PC-3 (cell line): ENCODE results near the gene PCDH9.

Experiments
- EZH2phosphoT487 ChIP-seq: fragments of 300-600 bp; sonication (generic); IDR thresholded peaks from 2 replicates; pipeline ENCODE4 v1.6.1; 2018; ENCODE audit warnings: mild to moderate bottlenecking, antibody characterized with exemption, low read length, borderline replicate concordance
- TF ChIP-seq, protein P1 (sequence below): fragments of 300-600 bp; sonication (generic); conservative IDR thresholded peaks from 2 replicates; pipeline ENCODE4 v1.5.1; 2017; ENCODE audit warnings: antibody characterized with exemption, low read depth, mild to moderate bottlenecking, low read length

DNA sequence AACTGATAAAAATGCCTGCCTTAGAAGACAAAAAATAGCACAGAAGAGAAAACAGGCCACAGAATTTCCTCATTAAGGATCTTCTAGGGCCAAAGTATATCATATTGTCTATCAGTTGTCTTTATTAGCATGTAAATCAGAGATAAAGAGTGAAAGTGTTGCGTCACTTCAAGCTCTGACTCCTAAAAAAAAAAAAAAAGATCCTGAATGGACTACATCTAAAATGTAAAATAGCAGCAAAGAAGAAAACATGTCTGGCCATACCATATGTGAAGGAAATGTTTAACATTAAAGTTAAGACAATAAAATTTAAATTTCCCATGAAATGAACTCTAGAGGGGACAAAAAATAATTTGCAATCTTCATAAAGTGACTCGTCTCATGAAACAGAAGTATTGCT, 237.4 kb downstream of the PCDH9 start:
- no peak for TF ChIP-seq EZH2phosphoT487
- TF ChIP-seq, protein P1, sequence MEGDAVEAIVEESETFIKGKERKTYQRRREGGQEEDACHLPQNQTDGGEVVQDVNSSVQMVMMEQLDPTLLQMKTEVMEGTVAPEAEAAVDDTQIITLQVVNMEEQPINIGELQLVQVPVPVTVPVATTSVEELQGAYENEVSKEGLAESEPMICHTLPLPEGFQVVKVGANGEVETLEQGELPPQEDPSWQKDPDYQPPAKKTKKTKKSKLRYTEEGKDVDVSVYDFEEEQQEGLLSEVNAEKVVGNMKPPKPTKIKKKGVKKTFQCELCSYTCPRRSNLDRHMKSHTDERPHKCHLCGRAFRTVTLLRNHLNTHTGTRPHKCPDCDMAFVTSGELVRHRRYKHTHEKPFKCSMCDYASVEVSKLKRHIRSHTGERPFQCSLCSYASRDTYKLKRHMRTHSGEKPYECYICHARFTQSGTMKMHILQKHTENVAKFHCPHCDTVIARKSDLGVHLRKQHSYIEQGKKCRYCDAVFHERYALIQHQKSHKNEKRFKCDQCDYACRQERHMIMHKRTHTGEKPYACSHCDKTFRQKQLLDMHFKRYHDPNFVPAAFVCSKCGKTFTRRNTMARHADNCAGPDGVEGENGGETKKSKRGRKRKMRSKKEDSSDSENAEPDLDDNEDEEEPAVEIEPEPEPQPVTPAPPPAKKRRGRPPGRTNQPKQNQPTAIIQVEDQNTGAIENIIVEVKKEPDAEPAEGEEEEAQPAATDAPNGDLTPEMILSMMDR: no peak
